ENCODE measurements around the gene CDC42SE2.
"Not testable (repeated sequence)": the region's sequence is repeated elsewhere in the genome, so short reads cannot be mapped to it uniquely, and the experiment has no call there.

Gene CDC42SE2

GRCh38 chr5:131266370-131267060, 2.7 kb downstream of the CDC42SE2 start:
- no peaks in the 10 kb centered on the region for H3K36me3 ChIP-seq (ENCODE audit: insufficient read depth, low read length)
- H3K4me3 ChIP-seq (ENCODE audit: low read length, poor library complexity, severe bottlenecking), result peak overlapping the region; percentile 78
- peak overlapping the region; percentile 88 for H3K9ac ChIP-seq (ENCODE audit: low read depth, low read length, poor library complexity, severe bottlenecking)

GRCh38 chr5:131268758-131269370, 5.0 kb downstream of the CDC42SE2 start:
- Histone ChIP-seq H3F3A (ENCODE audit: low read depth) (no peaks in the 10 kb centered on the region), H3K36me3 (ENCODE audit: insufficient read depth, low read length) (no peaks in the 10 kb centered on the region), H2AFZ (ENCODE audit: low read length) (no peak overlapping the region), H3K27me3 (ENCODE audit: insufficient read depth, low read length, poor library complexity, severe bottlenecking) (no peaks in the 10 kb centered on the region), H3K4me3 (ENCODE audit: low read length, poor library complexity, severe bottlenecking) (peak overlapping the region; percentile 29), H4K20me1 (ENCODE audit: insufficient read depth, low read length, poor library complexity, severe bottlenecking) (peaks cover 44% of the 10 kb centered on the region), H3K9me2 (replicated peaks; ENCODE audit: low read depth, low read length) (no peaks in the 10 kb centered on the region), H3K4me2 (ENCODE audit: low read depth, low read length, poor library complexity, severe bottlenecking) (peak overlapping the region; percentile 46), H3K4me1 (ENCODE audit: insufficient read depth, low read length, poor library complexity, severe bottlenecking) (peaks cover 24% of the 10 kb centered on the region), H3K79me2 (ENCODE audit: insufficient read depth, low read length) (peaks cover 87% of the 10 kb centered on the region), H3K9ac (ENCODE audit: low read depth, low read length, poor library complexity, severe bottlenecking) (no peak overlapping the region), H3K9me3 (ENCODE audit: insufficient read depth, low read depth, low read length) (no peaks in the 10 kb centered on the region)
- TF ChIP-seq EZH2phosphoT487 (IDR thresholded peaks at IDR 0.05; ENCODE audit: borderline replicate concordance), result no peak
- TF ChIP-seq CTCF (conservative IDR thresholded peaks at IDR 0.05; ENCODE audit: low read length), result no peak

More at GRCh38 chr5:131266370-131267060, 2.7 kb downstream of the CDC42SE2 start:
- no peaks in the 10 kb centered on the region for H3K27me3 ChIP-seq (ENCODE audit: insufficient read depth, low read length, poor library complexity, severe bottlenecking)
- no peak overlapping the region for H2AFZ ChIP-seq (ENCODE audit: low read length)
- no peak for TF ChIP-seq CTCF (conservative IDR thresholded peaks at IDR 0.05; ENCODE audit: low read length)
- TF ChIP-seq EZH2phosphoT487 (IDR thresholded peaks at IDR 0.05; ENCODE audit: borderline replicate concordance), result no peak
- H3K4me2 ChIP-seq (ENCODE audit: low read depth, low read length, poor library complexity, severe bottlenecking), result peak overlapping the region; percentile 86
- peaks cover 86% of the 10 kb centered on the region for H3K79me2 ChIP-seq (ENCODE audit: insufficient read depth, low read length)
- H4K20me1 ChIP-seq (ENCODE audit: insufficient read depth, low read length, poor library complexity, severe bottlenecking), result peaks cover 38% of the 10 kb centered on the region
- peaks cover 28% of the 10 kb centered on the region for H3K4me1 ChIP-seq (ENCODE audit: insufficient read depth, low read length, poor library complexity, severe bottlenecking)
- no peaks in the 10 kb centered on the region for H3K9me2 ChIP-seq (replicated peaks; ENCODE audit: low read depth, low read length)
- no peaks in the 10 kb centered on the region for H3K9me3 ChIP-seq (ENCODE audit: insufficient read depth, low read depth, low read length)
- no peaks in the 10 kb centered on the region for H3F3A ChIP-seq (ENCODE audit: low read depth)

GRCh38 chr5:131270809-131271208, 7.0 kb downstream of the CDC42SE2 start:
- peak overlapping the region; percentile 17 for H3K9ac ChIP-seq (ENCODE audit: low read depth, low read length, poor library complexity, severe bottlenecking)
- no peak for TF ChIP-seq CTCF (conservative IDR thresholded peaks at IDR 0.05; ENCODE audit: low read length)
- TF ChIP-seq EZH2phosphoT487 (IDR thresholded peaks at IDR 0.05; ENCODE audit: borderline replicate concordance), result no peak
- no peaks in the 10 kb centered on the region for H3K36me3 ChIP-seq (ENCODE audit: insufficient read depth, low read length)
- no peak overlapping the region for H2AFZ ChIP-seq (ENCODE audit: low read length)
- H3K79me2 ChIP-seq (ENCODE audit: insufficient read depth, low read length), result peaks cover 93% of the 10 kb centered on the region
- no peaks in the 10 kb centered on the region for H3F3A ChIP-seq (ENCODE audit: low read depth)
- H4K20me1 ChIP-seq (ENCODE audit: insufficient read depth, low read length, poor library complexity, severe bottlenecking), result peaks cover 59% of the 10 kb centered on the region
- H3K9me2 ChIP-seq (replicated peaks; ENCODE audit: low read depth, low read length), result no peaks in the 10 kb centered on the region
- H3K4me1 ChIP-seq (ENCODE audit: insufficient read depth, low read length, poor library complexity, severe bottlenecking), result peaks cover 30% of the 10 kb centered on the region
- peak overlapping the region; percentile 51 for H3K4me2 ChIP-seq (ENCODE audit: low read depth, low read length, poor library complexity, severe bottlenecking)
- H3K9me3 ChIP-seq (ENCODE audit: insufficient read depth, low read depth, low read length), result no peaks in the 10 kb centered on the region
- peak overlapping the region; percentile 38 for H3K4me3 ChIP-seq (ENCODE audit: low read length, poor library complexity, severe bottlenecking)
- H3K27me3 ChIP-seq (ENCODE audit: insufficient read depth, low read length, poor library complexity, severe bottlenecking), result no peaks in the 10 kb centered on the region

GRCh38 chr5:131271888-131272287, 8.0 kb downstream of the CDC42SE2 start:
- not testable (repeated sequence) for H3K9ac ChIP-seq (ENCODE audit: low read depth, low read length, poor library complexity, severe bottlenecking); H3K9me3 ChIP-seq (ENCODE audit: insufficient read depth, low read depth, low read length); H3F3A ChIP-seq (ENCODE audit: low read depth); H3K36me3 ChIP-seq (ENCODE audit: insufficient read depth, low read length); H3K4me3 ChIP-seq (ENCODE audit: low read length, poor library complexity, severe bottlenecking); H2AFZ ChIP-seq (ENCODE audit: low read length); H3K9me2 ChIP-seq (replicated peaks; ENCODE audit: low read depth, low read length); H3K27me3 ChIP-seq (ENCODE audit: insufficient read depth, low read length, poor library complexity, severe bottlenecking)
- H3K4me2 ChIP-seq (ENCODE audit: low read depth, low read length, poor library complexity, severe bottlenecking), result peak overlapping the region; percentile 51
- H4K20me1 ChIP-seq (ENCODE audit: insufficient read depth, low read length, poor library complexity, severe bottlenecking), result peaks cover 55% of the 10 kb centered on the region
- H3K4me1 ChIP-seq (ENCODE audit: insufficient read depth, low read length, poor library complexity, severe bottlenecking), result peaks cover 28% of the 10 kb centered on the region
- peaks cover 93% of the 10 kb centered on the region for H3K79me2 ChIP-seq (ENCODE audit: insufficient read depth, low read length)

Measured in Loucy (cell line).